ENCODE data around the gene BBX.

The BBX gene

DNA sequence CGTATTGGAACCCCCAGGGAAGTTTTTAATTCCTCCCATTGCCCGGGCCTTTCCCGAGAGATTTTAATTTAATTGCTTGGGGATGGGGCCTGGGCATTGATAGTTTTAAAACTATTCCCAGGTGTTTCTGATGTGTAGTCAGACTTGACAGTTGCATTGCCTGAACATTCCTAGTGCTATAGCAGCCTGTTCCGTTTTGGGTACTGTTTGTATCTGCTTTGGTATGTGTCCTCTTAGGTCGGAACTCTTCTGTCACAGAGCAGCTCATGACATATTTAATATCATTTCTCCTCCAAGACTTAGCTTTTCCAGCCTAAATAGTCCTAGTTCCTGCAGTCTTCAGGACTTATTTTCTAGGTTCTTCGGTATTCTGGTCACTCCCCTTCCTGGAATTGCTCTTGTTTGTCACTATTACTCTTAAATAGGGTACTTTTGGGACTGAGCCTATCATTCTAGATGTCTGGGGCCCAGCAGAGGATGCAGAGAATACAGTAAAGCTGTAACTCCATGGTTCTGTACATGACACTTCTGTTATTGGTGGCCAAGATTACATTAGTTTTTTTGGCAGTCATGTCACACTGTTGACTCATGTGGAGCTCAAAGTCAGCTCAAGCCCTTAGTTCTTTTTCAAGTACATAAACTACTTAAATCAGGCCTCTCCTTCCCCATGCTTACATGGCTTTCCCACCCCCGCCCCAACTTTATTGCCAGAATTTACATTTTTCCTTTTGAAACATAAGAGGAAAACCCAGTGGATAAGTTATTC lies 81.5 kb downstream of the BBX start:
- DNase-seq: no peak

DNA sequence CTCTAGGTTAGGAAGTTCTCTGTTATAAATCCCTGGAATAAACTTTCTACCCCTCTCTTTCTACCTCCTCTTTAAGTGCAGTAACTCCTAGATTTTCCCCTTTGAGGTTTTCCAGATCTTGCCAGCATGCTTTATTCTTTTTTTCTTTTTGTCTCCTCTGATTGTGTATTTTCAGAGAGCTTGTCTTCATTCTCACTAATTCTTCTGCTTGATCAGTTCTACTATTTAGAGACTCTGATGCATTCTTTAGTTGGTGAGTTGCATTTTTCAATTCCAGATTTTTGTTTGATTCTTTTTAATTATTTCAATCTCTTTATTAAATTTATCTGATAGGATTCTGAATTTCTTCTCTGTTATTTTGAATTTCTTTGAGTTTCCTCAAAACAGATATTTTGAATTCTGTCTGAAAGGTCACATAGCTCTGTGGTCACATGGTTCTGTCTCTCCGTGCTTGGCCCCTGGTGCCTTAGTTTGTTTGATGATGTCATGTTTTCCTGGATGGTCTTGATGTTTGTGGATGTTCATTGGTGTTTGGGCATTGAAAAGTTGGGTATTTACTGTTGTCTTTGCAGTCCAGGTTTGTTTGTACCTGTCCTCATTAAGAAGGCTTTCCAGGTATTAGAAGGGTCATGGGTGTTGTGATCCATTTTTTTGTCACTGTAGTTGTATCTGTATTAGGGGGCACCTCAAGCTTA lies 89.2 kb downstream of the BBX start:
- DNase-seq: no peak

DNA sequence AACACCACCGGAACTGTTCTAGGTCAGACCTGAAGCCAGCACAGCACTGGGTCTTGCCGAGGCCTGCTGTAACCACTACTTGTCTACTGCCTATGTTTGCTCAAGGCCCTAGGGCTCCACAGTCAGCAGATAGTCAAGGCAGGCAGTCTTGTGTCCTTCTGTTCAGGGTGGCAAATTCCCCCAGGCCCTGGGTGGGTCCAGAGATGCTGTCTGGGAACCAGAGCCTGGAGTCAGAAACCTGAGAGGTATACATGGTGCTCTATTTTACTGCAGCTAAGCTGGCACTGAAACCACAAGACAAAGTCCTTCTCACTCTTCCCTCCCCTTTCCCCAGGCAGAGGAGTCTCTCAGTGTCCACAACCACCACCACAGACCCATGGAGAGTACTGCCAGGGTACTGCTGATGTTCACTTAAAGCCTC lies 89.9 kb downstream of the BBX start:
- no peak for DNase-seq

DNA sequence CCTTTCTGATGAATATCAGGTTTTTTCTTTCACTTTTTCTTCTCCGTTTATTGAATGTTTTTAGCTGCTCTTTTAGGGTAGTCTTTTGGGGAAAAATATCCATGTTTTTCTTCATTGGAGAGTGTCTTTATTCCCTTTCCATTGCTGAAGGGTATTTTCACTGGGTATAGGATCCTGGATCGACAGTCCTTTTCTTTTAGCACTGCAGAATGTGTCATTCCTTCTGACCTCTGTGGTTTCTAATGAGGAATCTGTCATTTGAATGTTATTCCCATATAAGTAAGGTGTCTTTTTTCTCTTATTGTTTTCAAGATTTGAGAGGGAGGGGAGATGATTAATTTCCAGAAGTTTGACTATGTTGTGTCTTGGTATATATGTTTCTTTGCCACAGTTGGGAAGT lies 96.8 kb downstream of the BBX start:
- DNase-seq: no peak

- no peak for DNase-seq
These were observed 97.8 kb downstream of the BBX start for GRCh38 chr3:107620534-107620933.

GRCh38 chr3:107621465-107621864 lies 98.7 kb downstream of the BBX start:
- DNase-seq: no peak

GRCh38 chr3:107627962-107628542 lies 105.3 kb downstream of the BBX start:
- DNase-seq: no peak

- DNase-seq: no peak
These were observed 106.8 kb downstream of the BBX start for GRCh38 chr3:107629566-107629965.

GRCh38 chr3:107630779-107631178 lies 108.0 kb downstream of the BBX start:
- no peak for DNase-seq

DNA sequence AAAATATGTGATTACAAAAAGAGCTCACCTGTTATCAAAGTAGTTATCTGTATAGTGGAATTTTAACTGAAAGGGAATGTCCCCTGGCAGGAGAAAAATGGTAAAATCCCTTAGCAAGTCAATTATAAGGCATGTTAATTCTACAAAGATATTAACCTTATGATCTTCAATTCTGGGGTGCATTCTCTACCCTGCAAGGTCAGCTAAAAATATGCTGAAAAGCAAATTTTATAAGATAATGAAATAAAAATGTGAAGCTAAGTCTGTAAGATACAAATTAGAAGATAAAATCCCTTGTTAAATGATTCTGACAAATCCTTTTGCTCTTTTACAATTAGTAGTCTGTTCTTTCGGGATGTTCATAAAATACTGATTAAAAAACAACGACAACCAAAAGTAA lies 109.8 kb downstream of the BBX start:
- DNase-seq: no peak

DNA sequence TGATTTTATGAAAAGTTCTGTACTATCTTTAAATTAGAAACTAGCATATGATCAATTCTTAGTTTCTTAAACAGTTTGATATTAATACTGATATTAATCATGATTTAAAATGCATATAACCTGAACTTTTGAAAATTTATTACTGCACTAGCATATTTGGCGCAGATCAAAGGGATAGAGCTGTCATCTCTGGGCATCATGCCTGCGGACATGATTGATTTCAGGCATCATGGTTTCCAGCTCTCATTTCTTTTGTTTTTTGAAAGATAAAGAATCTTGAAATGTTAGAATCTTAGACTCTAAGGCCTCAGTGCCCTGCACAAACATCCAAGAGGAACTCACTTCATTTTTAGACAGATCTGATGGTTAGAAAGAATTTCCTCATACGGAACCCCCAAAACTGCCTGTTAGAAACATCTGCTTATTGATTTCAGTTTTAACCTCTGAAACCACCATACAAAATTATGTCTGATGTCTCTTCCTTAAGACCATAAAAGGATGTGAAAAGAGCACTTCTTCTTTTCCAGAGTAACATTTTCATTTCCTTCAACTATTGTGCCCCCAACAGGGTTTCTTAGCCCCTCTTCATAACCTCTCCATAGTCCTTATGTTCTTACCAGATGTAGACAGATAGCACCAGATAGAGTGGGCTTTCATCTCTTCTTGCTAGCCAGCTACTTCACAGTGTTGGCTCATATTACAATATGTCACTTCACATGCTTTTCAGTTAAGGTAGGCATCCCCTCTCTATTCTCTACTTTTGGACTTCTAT lies 110.8 kb downstream of the BBX start:
- no peak for DNase-seq

DNA sequence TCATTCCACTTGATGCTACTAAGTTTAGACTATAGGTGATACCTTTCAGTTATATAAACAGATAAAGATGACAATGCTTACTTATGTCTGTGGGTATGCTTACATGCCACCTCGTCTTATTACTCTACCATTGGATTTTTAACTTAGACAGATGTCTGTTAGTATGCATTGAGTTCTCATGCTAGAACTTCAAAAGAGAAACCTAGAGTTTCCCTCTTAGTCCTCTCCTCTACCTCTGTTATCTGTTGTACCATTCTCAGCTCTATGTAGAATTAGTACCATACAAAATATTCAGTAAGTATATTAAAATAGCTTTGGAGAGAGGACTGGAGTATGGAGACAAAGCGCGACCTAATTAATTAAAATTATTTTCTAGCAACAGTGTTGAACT lies 111.3 kb downstream of the BBX start:
- DNase-seq: no peak

GRCh38 chr3:107637416-107638183 lies 114.8 kb downstream of the BBX start:
- DNase-seq: no peak

- no peak for DNase-seq
These were observed 119.0 kb downstream of the BBX start for GRCh38 chr3:107641572-107642307.

DNA sequence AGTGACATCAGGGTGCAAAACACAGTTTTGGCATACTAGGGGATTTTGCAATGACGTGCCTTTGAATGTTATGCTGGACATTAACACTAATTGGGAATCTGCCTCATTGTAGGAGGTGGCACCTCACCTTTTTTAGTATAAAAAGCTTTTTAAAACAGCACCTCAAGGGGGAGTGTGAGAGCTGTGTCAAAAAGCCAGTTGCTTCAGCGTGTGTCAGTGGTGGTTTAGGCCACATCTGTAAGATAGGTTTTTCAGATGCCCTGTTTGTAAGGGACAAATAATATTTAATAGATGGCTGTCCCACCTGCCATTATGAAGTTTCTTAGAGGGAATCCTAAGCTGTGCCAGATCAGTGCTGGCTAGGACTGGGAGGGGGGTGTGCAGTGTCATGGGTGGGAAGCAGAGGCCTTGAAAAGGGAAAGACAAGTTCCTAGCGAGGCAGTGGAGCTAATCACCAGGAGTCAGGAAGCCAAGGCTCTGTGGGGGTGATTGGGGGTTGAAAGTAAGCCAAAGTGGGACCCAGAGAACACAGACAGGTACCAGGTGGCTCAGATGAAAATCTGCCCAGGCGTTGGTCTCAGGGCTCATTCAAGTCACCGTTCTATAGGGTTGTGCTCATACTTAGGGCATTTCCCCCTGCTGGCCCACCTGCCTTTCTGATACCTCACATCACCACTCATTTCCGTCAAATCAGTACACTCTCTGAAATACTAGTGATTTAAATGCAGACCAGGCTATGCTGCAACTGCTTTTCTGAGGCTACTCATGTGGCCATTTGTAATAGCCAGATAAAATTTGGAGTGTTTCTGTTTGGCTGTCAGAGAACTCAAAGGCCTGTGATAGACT lies 120.5 kb downstream of the BBX start:
- DNase-seq: peak in 1 of 2 experiments; percentile 18

- DNase-seq: no peak
These were observed 121.9 kb downstream of the BBX start for GRCh38 chr3:107644631-107645030.

DNA sequence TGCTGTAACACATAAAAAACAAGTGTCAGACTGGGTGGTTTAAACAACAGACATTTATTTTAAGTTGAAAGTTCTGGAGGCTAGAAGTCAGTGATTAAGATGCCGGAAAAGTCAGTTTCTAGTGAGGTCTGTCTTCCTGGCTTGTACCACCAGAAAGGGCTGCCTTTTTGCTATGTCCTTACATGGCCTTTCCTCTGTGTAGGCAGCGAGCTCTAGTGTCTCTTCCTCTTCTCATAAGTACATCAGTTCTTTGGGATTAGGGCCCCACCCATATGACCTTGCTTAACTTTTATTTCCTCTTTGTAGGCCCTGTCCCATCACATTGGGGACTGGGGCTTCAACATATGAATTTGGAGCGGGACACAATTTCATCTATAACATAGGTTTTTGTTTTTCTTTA lies 128.0 kb downstream of the BBX start:
- DNase-seq: no peak

DNA sequence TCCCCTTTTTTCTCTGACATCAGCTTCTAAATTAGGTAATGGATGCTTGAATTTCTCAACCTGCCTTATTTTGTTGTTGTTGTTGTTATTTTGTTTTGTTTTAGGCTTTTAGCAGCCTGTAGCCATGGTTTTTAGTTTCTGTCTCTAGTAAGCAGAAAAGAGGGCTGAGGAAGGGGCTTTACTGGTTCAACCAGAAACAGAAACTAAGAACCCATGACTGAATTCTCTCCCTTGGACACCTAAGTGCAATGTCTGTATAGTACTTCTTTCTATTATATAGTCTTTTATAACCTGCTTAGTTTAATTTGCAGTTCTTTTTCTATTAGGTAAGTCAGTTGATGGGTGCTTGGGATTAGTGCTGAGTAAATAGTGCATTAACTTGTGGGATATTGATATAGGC lies 129.0 kb downstream of the BBX start:
- no peak for DNase-seq

DNA sequence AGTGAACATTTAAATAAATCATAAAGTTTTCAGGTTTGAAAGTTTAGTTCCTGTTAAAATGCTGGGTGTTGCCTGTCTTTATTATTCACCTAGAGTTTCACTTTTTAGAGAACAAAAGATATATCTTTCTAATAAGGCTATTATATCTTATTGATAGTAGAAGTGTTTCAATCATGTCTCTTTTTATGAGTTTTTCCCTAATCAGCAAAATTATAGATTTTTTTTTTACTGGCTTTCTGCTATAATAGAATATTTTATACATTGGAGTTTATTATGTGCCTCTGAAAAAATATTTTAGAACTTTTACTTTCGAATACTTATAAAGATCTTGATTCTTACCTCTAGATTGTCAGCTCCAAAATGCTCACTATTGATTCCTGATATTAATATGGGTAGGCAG lies 131.5 kb downstream of the BBX start:
- DNase-seq: no peak

GRCh38 chr3:107657971-107658370 lies 135.2 kb downstream of the BBX start:
- DNase-seq: no peak
